Ishikawa (cell line): ENCODE measurements around the gene OVOL2.

Experiments
- EGR1 ChIP-seq: IDR thresholded peaks from 2 replicates; pipeline ENCODE4 v1.6.1; 2012
- EP300 ChIP-seq: IDR thresholded peaks from 2 replicates; pipeline ENCODE4 v1.6.1; 2012; ENCODE audit warnings: borderline replicate concordance

- TF ChIP-seq EP300 (no peak), EGR1 (no peak)
Observed at GRCh38 chr20:18005990-18006364, 51.7 kb downstream of the OVOL2 start.
